HL-60 (cell line): Measurements from ENCODE around the gene KCNMA1.

ENCODE experiments used
- DNase-seq, 2 experiments: peaks; one replicate each; pipeline ENCODE4 v3.0.0-alpha.2; 2010 to 2020; ENCODE audit warnings: low read depth in 1 of 2, low spot score in 1 of 2
- H3K27ac ChIP-seq: fragments of 250-450 bp; sonication (Bioruptor Pico); replicated peaks from 2 replicates; pipeline ENCODE4 v1.5.1; 2020; ENCODE audit warnings: mild to moderate bottlenecking, moderate library complexity
- H3K27me3 ChIP-seq: fragments of 250-450 bp; sonication (Bioruptor Pico); 2 replicates; pipeline ENCODE4 v1.5.1; 2021; ENCODE audit warnings: mild to moderate bottlenecking, moderate library complexity; ENCODE audit not compliant: insufficient read depth, poor library complexity, severe bottlenecking
- H3K4me3 ChIP-seq: replicated peaks from 2 replicates; pipeline ENCODE4 v1.5.1; 2011; ENCODE audit warnings: mild to moderate bottlenecking, control low read depth, low read length; ENCODE audit not compliant: insufficient read depth
- CTCF ChIP-seq: IDR thresholded peaks from one replicate; pipeline ENCODE4 v1.5.1; 2011; ENCODE audit warnings: low read length, control low read depth, inconsistent platforms; ENCODE audit not compliant: insufficient read depth
- GABPA ChIP-seq: IDR thresholded peaks from 2 replicates; pipeline ENCODE4 v1.6.1; 2012; ENCODE audit warnings: low read depth
- POLR2AphosphoS5 ChIP-seq: IDR thresholded peaks from 2 replicates; pipeline ENCODE4 v1.6.1; 2012; ENCODE audit warnings: low read depth
- REST ChIP-seq: IDR thresholded peaks from 2 replicates; pipeline ENCODE4 v1.6.1; 2012; ENCODE audit warnings: low read depth; ENCODE audit not compliant: insufficient replicate concordance
- SPI1 ChIP-seq: IDR thresholded peaks from 2 replicates; pipeline ENCODE4 v1.6.1; 2012; ENCODE audit warnings: low read depth, mild to moderate bottlenecking, borderline replicate concordance

KCNMA1 gene

GRCh38 chr10:77176232-77176631, 461.4 kb downstream of the KCNMA1 start:
- H3K27ac ChIP-seq = no peak overlapping the region
- DNase-seq = no peak
- no peaks in the 10 kb centered on the region for H3K27me3 ChIP-seq
- H3K4me3 ChIP-seq = no peak overlapping the region
- TF ChIP-seq REST (no peak), POLR2AphosphoS5 (no peak), CTCF (no peak), SPI1 (no peak), GABPA (no peak)

- TF ChIP-seq GABPA (no peak), POLR2AphosphoS5 (no peak), REST (no peak), SPI1 (no peak), CTCF (no peak)
- Histone ChIP-seq H3K27me3 (no peaks in the 10 kb centered on the region), H3K27ac (no peak overlapping the region), H3K4me3 (no peak overlapping the region)
- DNase-seq = no peak
Measured at GRCh38 chr10:77175631-77176222, 461.9 kb downstream of the KCNMA1 start.

- H3K27ac ChIP-seq = no peak overlapping the region
- DNase-seq = peak; percentile 16 to 64
- peak; percentile 78 for TF ChIP-seq CTCF
- TF ChIP-seq GABPA = no peak
- no peak overlapping the region for H3K4me3 ChIP-seq
- H3K27me3 ChIP-seq = no peaks in the 10 kb centered on the region
Measured at GRCh38 chr10:77173615-77174461, 463.8 kb downstream of the KCNMA1 start.
